GM19438 (cell line): ENCODE data around the gene FHIT.

Experiments
- ATAC-seq: cut with Tn5 transposase; IDR thresholded peaks from one replicate; pipeline ENCODE4 v1.9.1; 2021; ENCODE audit warnings: low read depth; ENCODE audit not compliant: unreplicated experiment

Gene FHIT

DNA sequence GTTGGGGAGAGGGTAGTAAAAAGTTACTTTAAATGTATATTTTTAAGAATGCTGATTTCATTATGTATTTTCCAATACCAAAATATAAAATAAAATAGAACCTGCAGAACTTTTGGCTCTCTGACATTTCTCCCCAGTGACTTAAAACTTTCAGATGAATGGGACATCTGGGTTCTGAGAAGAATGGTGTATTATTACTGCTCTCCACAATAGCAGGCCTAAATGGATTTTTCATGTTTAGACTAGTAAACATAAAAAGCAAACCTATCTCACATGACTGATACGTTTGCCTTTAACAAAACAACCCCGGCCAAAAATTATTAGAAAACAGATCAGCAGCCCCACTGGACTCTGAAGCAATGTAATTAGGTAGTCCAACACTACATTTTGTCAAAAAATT is 73.8 kb downstream of the FHIT start:
- ATAC-seq = no peak

DNA sequence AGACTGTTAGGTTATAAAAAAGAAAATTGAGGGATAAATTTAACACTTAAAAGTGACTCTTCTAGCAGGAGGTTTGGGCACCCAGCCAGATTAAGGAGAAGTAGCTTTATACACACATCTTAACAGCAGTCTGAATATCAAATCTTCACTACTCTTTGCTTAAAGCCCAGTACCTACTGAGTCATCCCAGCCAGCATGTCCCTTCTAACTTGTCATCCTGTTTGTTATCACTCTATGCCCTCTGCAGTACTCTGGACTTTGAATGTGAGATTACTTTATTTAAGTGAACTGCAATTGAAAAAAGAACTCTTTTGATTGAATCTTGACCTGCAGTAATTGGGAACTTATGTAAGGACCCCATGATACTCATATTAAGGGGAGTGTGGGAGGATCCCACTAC is 77.6 kb downstream of the FHIT start:
- ATAC-seq = no peak

- ATAC-seq = no peak
These were observed 78.6 kb downstream of the FHIT start for GRCh38 chr3:61172684-61173083.

DNA sequence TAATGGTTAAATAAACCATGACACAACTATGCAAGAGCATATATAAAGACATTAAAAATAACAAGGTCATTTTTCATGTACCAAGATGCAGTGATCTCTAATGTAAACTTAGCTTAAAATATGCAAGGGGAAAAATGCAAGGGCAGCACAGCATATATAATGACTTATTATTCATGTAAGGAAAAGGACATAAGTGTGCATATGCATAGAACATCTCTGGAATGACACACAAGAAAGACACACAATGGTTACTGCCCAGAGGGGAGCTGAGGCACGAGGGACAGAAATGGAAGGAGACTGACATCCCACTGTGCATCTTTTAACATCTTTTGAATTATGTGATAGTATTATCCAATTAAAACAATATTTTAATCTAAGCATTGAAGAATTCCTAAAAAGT is 79.0 kb downstream of the FHIT start:
- ATAC-seq = no peak

DNA sequence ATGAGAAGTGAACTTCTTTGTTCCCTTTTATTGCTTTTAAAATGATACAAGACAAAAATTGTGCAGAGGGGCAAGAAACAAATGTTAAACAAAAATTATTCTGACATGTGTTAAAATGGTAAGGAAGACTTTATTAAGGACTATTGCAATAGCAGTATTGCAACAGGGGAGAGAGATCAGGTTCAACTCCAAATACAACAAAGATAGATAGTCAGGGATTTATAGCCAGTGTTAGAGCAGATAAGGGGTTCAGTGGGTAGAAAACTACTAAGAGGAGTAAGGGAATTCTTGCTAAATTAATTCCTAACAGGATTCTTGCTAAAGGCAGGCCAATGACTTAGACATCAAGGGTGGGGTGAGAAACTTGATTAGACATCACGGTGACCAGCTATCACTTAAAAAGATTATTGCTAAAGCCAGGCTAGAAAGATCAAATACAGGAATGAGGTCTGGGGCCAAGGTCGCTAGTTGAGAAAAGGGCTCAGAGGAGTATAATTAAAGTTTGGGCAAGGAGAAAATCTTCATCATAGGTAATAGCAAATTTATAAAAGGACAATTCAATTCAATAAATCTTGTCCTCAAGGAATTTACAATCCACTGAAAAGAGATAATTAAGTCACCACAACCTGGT is 81.5 kb downstream of the FHIT start:
- ATAC-seq = no peak

DNA sequence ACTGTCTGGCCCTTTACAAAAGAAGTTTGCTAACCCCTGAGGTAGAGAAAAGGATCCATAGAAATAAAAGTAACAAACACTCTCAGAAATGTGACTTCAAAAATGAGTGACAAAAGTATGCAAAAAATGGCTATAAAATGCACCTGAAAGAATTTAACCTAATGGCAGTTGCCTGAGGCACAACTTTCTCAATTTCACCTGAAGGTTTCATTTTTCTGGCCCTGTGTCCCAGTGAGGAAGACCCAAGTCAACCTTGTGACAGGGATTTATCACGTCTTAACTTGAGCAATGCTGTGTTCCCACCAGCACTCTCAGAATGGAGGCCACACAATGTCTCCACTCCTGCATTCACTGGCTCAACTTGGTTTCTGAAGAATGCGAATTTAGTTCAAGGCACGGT is 83.0 kb downstream of the FHIT start:
- no peak for ATAC-seq

GRCh38 chr3:61162965-61163364 is 88.3 kb downstream of the FHIT start:
- no peak for ATAC-seq

GRCh38 chr3:61158667-61159066 is 92.6 kb downstream of the FHIT start:
- no peak for ATAC-seq

DNA sequence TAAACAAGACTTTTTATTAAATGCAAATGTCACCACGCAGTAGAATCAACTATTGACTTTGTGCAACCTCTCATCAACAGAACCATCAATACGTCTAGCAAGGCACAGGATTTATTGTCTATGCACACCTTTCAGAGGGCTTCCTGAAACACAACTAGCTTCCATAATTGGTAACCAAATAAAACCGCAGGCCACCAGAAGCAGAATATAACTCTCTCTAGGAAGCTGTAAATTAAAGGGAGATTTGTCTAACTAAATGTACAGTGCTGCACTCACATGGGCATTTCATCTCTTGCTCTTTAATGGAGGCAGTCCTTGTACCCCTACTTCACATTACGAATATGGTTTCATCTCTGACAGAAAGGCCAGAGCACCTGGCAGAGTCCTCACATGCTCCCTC is 93.0 kb downstream of the FHIT start:
- no peak for ATAC-seq

DNA sequence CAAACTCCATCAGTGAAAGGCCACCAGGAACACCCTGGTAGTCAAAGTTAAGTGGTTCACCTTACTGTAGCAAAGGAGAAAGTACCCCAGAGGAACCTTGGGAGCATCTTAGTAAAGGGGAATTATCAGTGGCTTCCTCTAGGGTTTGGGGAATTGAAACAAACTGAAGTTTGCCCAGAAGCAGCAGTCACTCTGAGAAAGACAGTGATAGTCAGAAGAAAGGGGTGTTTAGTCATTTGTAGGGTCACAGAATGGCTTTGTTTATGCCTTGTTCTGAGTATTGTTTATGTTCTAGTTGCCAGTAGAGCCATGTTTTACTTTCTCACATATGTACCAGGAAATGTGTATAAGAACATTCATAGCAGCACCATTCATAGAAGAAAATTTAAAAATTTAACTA is 93.8 kb downstream of the FHIT start:
- no peak for ATAC-seq

GRCh38 chr3:61155701-61156292 is 95.5 kb downstream of the FHIT start:
- no peak for ATAC-seq

- no peak for ATAC-seq
These were observed 96.6 kb downstream of the FHIT start for GRCh38 chr3:61154457-61155198.

DNA sequence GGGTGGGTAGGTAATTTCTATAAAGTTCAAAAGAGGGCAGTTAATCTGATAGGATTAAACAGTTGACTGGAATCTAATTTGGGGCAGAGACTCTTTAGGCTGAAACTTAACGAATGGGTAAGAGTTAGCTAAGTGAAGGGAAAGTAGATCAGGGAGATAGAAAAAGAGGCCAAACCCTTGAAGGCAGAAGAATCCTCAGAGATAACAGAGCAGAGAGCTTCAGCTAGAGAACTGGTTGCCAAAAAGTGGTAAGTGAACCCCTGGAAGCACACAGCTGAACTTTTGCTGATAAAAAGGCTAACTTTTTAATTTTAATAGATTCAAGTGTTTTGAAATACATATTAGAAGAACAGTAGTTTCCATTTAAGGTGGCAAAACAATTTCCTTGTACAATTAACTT is 99.2 kb downstream of the FHIT start:
- no peak for ATAC-seq

- no peak for ATAC-seq
These were observed 102.0 kb downstream of the FHIT start for GRCh38 chr3:61149236-61149635.

- no peak for ATAC-seq
These were observed 105.0 kb downstream of the FHIT start for GRCh38 chr3:61146010-61146890.

GRCh38 chr3:61141697-61142096 is 109.6 kb downstream of the FHIT start:
- no peak for ATAC-seq

GRCh38 chr3:61141227-61141626 is 110.0 kb downstream of the FHIT start:
- ATAC-seq = no peak

GRCh38 chr3:61139686-61140085 is 111.6 kb downstream of the FHIT start:
- ATAC-seq = no peak

GRCh38 chr3:61138401-61138800 is 112.9 kb downstream of the FHIT start:
- ATAC-seq = no peak

- ATAC-seq = no peak
These were observed 115.1 kb downstream of the FHIT start for GRCh38 chr3:61136191-61136590.

DNA sequence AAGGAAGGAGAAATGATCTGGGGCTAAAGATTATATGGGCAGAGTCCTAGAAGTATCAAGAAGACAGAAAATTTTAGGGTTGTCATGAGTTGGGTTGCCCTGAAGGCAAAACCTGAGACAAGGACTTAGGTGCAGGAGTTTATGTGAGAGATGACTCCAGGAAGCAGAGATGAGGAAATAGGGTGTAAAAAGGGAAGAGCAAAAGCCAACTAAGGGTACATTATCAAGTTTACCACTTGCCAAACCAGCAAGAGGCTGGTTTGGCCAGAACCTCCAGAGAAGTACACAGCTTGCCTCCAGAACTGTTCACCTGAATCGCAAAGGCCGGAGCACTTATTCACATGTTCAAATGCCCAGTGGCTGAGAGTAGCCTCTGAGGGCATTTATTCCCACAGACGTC is 116.7 kb downstream of the FHIT start:
- ATAC-seq = no peak
